SK-N-SH (cell line): Measurements from ENCODE around the gene RHOH. TPM values are rescaled to one million over a fixed set of nuclear protein-coding genes. Genes with fewer than 3 reads are reported as not detected.

Source experiments
- CTCF ChIA-PET: fragments of 300-600, 350-600 bp; formaldehyde crosslinking; extraction: SDS; loops from one replicate; lab custom pipeline; 2021; lab: Yijun Ruan, JAX
- POLR2A ChIA-PET: fragments of 350-600 bp; sonication (Branson Sonifier 250); formaldehyde crosslinking; extraction: SDS; loops from one replicate; lab custom pipeline; 2020; ENCODE audit warnings: antibody characterized with exemption, inconsistent platforms; lab: Yijun Ruan, JAX
- DNase-seq: peaks from one replicate; pipeline ENCODE4 v3.0.0; 2012
- H2AFZ ChIP-seq: fragments of 200-600 bp; sonication (generic); 2 replicates; pipeline ENCODE4 v1.8.1; 2016; ENCODE audit warnings: antibody characterized with exemption, mild to moderate bottlenecking, low read depth
- H3F3A ChIP-seq: fragments of 200-600 bp; sonication (generic); replicated peaks from 2 replicates; pipeline ENCODE3; 2016; ENCODE audit warnings: antibody characterized with exemption, mild to moderate bottlenecking; ENCODE audit not compliant: insufficient read depth
- H3K27ac ChIP-seq, 2 experiments: fragments of 200-500 bp in 1 of 2; fragments of 200-600 bp in 1 of 2; sonication (Bioruptor generic) in 1 of 2; sonication (generic), shearing (Covaris generic) in 1 of 2; 2 replicates each; pipeline versions ENCODE4 v1.5.1 to v1.6.1; 2014 to 2016; ENCODE audit warnings: low read depth in 2 of 2, inconsistent platforms in 1 of 2, low read length in 1 of 2, mild to moderate bottlenecking in 1 of 2, mixed read lengths in 1 of 2
- H3K27me3 ChIP-seq: fragments of 200-600 bp; sonication (generic), shearing (Covaris generic); 2 replicates; pipeline ENCODE4 v1.6.1; 2016; ENCODE audit warnings: mixed run types; ENCODE audit not compliant: insufficient read depth
- H3K36me3 ChIP-seq, 2 experiments: fragments of 200-500 bp in 1 of 2; fragments of 200-600 bp in 1 of 2; sonication (Bioruptor generic) in 1 of 2; sonication (generic) in 1 of 2; replicated peaks in 1 of 2; 2 replicates each; pipeline versions ENCODE3 to v1.5.1; 2014 to 2016; ENCODE audit warnings: low read length in 1 of 2, mild to moderate bottlenecking in 1 of 2; ENCODE audit not compliant: insufficient read depth in 2 of 2, control insufficient read depth in 1 of 2
- H3K4me1 ChIP-seq, 2 experiments: fragments of 200-500 bp in 1 of 2; fragments of 200-600 bp in 1 of 2; sonication (Bioruptor generic) in 1 of 2; sonication (generic), shearing (Covaris generic) in 1 of 2; 2 replicates each; pipeline versions ENCODE4 v1.5.1 to v1.6.1; 2014 to 2016; ENCODE audit warnings: low read depth in 1 of 2, low read length in 1 of 2, mixed run types in 1 of 2; ENCODE audit not compliant: insufficient read depth in 2 of 2, control insufficient read depth in 1 of 2
- H3K4me2 ChIP-seq: fragments of 200-600 bp; sonication (generic), shearing (Covaris generic); 2 replicates; pipeline ENCODE4 v1.6.1; 2017; ENCODE audit warnings: mixed run types
- H3K4me3 ChIP-seq, 2 experiments: fragments of 200-500 bp in 1 of 2; fragments of 200-600 bp in 1 of 2; sonication (Bioruptor generic) in 1 of 2; sonication (generic), shearing (Covaris generic) in 1 of 2; 2 replicates each; pipeline versions ENCODE4 v1.5.1 to v1.8.1; 2014 to 2016; ENCODE audit warnings: low read depth in 2 of 2, inconsistent platforms in 1 of 2, low read length in 1 of 2, mild to moderate bottlenecking in 1 of 2, mixed read lengths in 1 of 2, moderate library complexity in 1 of 2
- H3K79me2 ChIP-seq: fragments of 200-600 bp; sonication (generic); 2 replicates; pipeline ENCODE4 v1.8.1; 2017; ENCODE audit warnings: mild to moderate bottlenecking; ENCODE audit not compliant: insufficient read depth
- H3K9ac ChIP-seq: fragments of 200-600 bp; sonication (generic); 2 replicates; pipeline ENCODE4 v1.6.1; 2017; ENCODE audit warnings: mixed run types
- H3K9me2 ChIP-seq: fragments of 200-600 bp; sonication (generic); 2 replicates; pipeline ENCODE4 v1.6.1; 2017; ENCODE audit warnings: mixed run types
- H3K9me3 ChIP-seq: fragments of 200-600 bp; sonication (generic); 2 replicates; pipeline ENCODE4 v1.6.1; 2017; ENCODE audit warnings: mixed run types, mild to moderate bottlenecking, moderate library complexity
- H4K20me1 ChIP-seq: fragments of 200-600 bp; sonication (generic); 2 replicates; pipeline ENCODE4 v1.6.1; 2017; ENCODE audit warnings: mild to moderate bottlenecking, mixed run types; ENCODE audit not compliant: insufficient read depth
- CTCF ChIP-seq: fragments of 200-600 bp; sonication (generic); IDR thresholded peaks from 2 replicates; pipeline ENCODE4 v1.6.1; 2017; ENCODE audit warnings: antibody characterized with exemption, mild to moderate bottlenecking, moderate library complexity
- ELF1 ChIP-seq: IDR thresholded peaks from 2 replicates; pipeline ENCODE4 v1.4.0; 2012
- EP300 ChIP-seq, 2 experiments: IDR thresholded peaks; 2 replicates each; pipeline versions ENCODE4 v1.4.0 to v1.6.1; 2012; ENCODE audit warnings: borderline replicate concordance in 1 of 2, low read depth in 1 of 2, low read length in 1 of 2
- EZH2phosphoT487 ChIP-seq: fragments of 200-600 bp; sonication (generic); IDR thresholded peaks from 2 replicates; pipeline ENCODE4 v1.6.1; 2017; ENCODE audit warnings: low read depth, mixed run types, mild to moderate bottlenecking, antibody characterized with exemption, moderate library complexity, borderline replicate concordance
- FOXM1 ChIP-seq: IDR thresholded peaks from 2 replicates; pipeline ENCODE4 v1.4.0; 2012; ENCODE audit warnings: low read depth, mild to moderate bottlenecking
- IRF3 ChIP-seq: fragments of 150-350 bp; IDR thresholded peaks from 2 replicates; pipeline ENCODE4 v1.6.1; 2016; ENCODE audit warnings: mild to moderate bottlenecking, low read depth, low read length
- MEF2A ChIP-seq: IDR thresholded peaks from 2 replicates; pipeline ENCODE4 v1.4.0; 2012; ENCODE audit warnings: low read depth, borderline replicate concordance
- RXRA ChIP-seq: IDR thresholded peaks from 2 replicates; pipeline ENCODE4 v1.4.0; 2012; ENCODE audit warnings: low read depth, mild to moderate bottlenecking, borderline replicate concordance
- SIN3A ChIP-seq: IDR thresholded peaks from 2 replicates; pipeline ENCODE4 v1.6.1; 2012; ENCODE audit warnings: low read depth, mild to moderate bottlenecking, low read length, moderate library complexity, borderline replicate concordance
- ZBTB33 ChIP-seq: IDR thresholded peaks from 2 replicates; pipeline ENCODE4 v1.4.0; 2012; ENCODE audit warnings: low read depth, borderline replicate concordance
- WGBS: methylation state at CpG from one replicate; pipeline ENCODE4 v1.1.6; 2017; ENCODE audit warnings: low lambda C conversion rate; 5-methylcytosine and 5-hydroxymethylcytosine counted together
- polyA plus RNA-seq, 3 experiments: library from polyadenylated mRNA; depleted of rRNA; stranded (reverse); fragments of >200 nt; gene quantifications; 2 replicates each; pipeline ENCODE4 v1.2.3, GENCODE V29; 2012
- TF ChIP-seq, protein P1 (sequence below): fragments of 150-350 bp; IDR thresholded peaks from 2 replicates; pipeline ENCODE4 v1.6.1; 2017; ENCODE audit warnings: antibody characterized with exemption, low read length, low read depth, borderline replicate concordance

The RHOH gene
- polyA plus RNA-seq, 1 of the 3 experiments (the other 2 are of a cell fraction): not detected

- TF ChIP-seq ZBTB33 (no peak), MEF2A (no peak), CTCF (no peak)
- TF ChIP-seq, protein P1, sequence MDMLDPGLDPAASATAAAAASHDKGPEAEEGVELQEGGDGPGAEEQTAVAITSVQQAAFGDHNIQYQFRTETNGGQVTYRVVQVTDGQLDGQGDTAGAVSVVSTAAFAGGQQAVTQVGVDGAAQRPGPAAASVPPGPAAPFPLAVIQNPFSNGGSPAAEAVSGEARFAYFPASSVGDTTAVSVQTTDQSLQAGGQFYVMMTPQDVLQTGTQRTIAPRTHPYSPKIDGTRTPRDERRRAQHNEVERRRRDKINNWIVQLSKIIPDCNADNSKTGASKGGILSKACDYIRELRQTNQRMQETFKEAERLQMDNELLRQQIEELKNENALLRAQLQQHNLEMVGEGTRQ: no peak
- TF ChIP-seq, all 33 proteins: peak for 0
Observed at GRCh38 chr4:40221744-40222143, 24.9 kb downstream of the RHOH start (continued).

GRCh38 chr4:40223343-40223742 lies 26.5 kb downstream of the RHOH start:
- no peak overlapping the region for H3K4me3 ChIP-seq
- TF ChIP-seq RXRA: no peak
- no peak for TF ChIP-seq FOXM1
- TF ChIP-seq ELF1: no peak
- TF ChIP-seq SIN3A: no peak
- TF ChIP-seq IRF3: no peak
- no peak for TF ChIP-seq EP300 (IDR thresholded peaks at IDR 0.05; ENCODE audit: borderline replicate concordance in 1 of 2, low read depth in 1 of 2, low read length in 1 of 2)
- TF ChIP-seq EZH2phosphoT487: no peak
- TF ChIP-seq CTCF: no peak
- WGBS: 94% methylated on average over 1 of the region's 1 CpG
- no peaks in the 10 kb centered on the region for H3K9me3 ChIP-seq
- no peaks in the 10 kb centered on the region for H4K20me1 ChIP-seq
- no peaks in the 10 kb centered on the region for H3K4me1 ChIP-seq
- H3K27me3 ChIP-seq: no peaks in the 10 kb centered on the region
- no peaks in the 10 kb centered on the region for H3K36me3 ChIP-seq
- no peak overlapping the region for H3K9ac ChIP-seq
- H3K9me2 ChIP-seq: no peaks in the 10 kb centered on the region
- no peaks in the 10 kb centered on the region for H3K79me2 ChIP-seq
- H3F3A ChIP-seq: no peaks in the 10 kb centered on the region
- DNase-seq: no peak
- no peak overlapping the region for H2AFZ ChIP-seq
- ChIA-PET POLR2A (no interaction called here), CTCF (no interaction called here)
- no peak overlapping the region for H3K4me2 ChIP-seq
- H3K27ac ChIP-seq: no peak overlapping the region
